ENCODE measurements around the gene PRM2.

- TF ChIP-seq ZNF302 (CRISPR knock-in tag; IDR thresholded peaks at IDR 0.05) (no peak), RNF2 (IDR thresholded peaks at IDR 0.05; ENCODE audit: borderline replicate concordance, low read depth) (no peak), CHD4 (IDR thresholded peaks at IDR 0.05; ENCODE audit: borderline replicate concordance) (no peak), TP53 (CRISPR knock-in tag; IDR thresholded peaks at IDR 0.05) (no peak), USF2 (IDR thresholded peaks at IDR 0.05) (no peak), SMC3 (IDR thresholded peaks at IDR 0.05) (peak; percentile 95)
- TF ChIP-seq, protein P1, sequence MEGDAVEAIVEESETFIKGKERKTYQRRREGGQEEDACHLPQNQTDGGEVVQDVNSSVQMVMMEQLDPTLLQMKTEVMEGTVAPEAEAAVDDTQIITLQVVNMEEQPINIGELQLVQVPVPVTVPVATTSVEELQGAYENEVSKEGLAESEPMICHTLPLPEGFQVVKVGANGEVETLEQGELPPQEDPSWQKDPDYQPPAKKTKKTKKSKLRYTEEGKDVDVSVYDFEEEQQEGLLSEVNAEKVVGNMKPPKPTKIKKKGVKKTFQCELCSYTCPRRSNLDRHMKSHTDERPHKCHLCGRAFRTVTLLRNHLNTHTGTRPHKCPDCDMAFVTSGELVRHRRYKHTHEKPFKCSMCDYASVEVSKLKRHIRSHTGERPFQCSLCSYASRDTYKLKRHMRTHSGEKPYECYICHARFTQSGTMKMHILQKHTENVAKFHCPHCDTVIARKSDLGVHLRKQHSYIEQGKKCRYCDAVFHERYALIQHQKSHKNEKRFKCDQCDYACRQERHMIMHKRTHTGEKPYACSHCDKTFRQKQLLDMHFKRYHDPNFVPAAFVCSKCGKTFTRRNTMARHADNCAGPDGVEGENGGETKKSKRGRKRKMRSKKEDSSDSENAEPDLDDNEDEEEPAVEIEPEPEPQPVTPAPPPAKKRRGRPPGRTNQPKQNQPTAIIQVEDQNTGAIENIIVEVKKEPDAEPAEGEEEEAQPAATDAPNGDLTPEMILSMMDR (IDR thresholded peaks at IDR 0.05), result peak; percentile 94
These were observed 20.3 kb downstream of the PRM2 start, which contains the start of gene SOCS1 for GRCh38 chr16:11255737-11256660.

Data from A549 (cell line).